CD4-positive, alpha-beta T cell treated with Interleukin-10 for 1 hour (primary cell): ENCODE measurements around the gene UNC80.

Source experiments
- DNase-seq: peaks from one replicate; pipeline ENCODE4 v3.0.0-alpha.2; 2020

The UNC80 gene

DNA sequence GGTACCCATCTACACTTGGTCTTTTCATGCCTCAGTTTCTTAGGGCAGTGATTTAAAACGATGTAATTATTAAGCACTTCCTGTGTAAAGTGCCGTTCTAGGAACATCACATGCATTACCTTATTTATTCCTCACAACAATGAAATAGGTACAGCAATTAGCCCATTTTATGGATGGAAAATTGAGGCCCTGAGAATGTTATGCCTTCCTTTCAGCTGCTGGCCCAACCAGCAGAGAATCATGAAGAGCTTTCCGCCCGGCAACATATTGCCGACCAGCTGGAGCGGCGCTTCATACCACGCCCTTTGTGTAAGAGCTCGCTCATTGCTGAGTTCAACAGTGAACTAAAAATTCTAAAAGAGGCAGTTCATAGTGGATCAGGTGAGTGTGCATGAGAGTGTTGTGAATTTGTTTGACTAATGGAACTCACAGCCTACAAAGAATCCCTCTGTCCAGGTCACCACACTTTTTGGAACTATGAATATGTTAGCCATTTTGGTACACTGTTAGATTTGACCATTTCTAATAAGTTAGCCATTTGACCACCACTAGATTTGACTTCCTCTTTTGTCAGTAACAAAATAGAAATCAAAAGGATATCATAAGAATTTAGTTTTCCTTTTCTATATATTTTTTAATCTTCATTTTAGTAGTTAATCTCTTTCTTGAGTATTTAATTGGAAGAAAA is 205.2 kb downstream of the UNC80 start:
- no peak for DNase-seq

DNA sequence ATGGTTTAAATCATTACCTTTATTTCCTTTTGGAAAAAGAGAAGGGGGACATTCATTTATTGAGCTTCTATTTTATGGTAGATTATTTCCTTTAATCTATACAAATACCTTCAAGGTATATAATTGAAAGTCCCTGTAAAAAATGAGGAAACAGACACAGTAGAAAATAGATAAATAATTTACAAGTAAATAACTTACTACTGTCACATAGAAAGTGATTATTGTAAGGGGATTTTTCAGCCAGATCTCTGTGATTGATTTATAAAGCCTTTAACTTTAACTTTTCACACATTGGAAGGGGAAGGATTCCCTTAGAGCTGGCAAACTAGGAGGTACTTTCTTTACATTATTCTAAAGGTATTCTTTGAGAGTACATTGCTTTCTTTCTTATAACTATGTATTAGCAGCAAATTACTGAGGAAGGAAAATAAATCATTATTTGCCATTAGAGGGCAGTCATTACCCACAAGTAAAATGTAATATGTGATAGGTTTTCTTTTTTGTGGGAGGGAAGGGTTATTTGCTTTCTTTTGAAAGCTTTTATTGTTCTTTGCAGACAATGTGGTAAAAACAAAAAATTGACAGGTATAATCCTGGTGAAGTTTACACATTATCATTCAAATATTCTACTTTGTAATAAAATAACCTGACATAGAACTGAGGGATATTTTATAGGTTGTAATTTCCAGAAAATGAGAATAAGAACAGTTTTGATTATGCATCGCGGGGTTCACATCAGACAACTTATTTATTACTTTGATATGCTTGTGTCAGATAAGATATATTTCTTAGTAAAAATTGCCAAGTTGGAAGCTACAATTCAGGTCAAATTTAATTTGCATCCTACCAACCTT is 206.0 kb downstream of the UNC80 start:
- peak; percentile 59 for DNase-seq

DNA sequence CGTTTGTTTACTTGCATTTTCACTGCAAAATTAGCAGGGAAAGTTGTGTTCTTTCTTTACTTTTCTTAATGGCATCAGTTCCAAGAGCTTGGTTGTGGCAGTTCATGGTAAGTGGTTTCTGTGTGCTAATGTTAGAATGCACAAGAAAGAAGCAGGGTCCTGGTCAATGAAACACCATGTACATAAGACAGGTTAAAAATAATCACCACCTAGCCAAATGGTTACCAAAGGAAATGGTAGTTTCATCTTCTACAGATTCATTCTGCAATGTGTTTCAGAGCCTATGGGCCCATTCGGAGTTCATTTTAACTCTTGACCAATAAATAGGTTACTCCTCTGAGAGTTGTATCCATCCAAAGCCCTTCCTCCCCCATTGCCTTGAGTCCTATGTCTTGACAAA is 212.7 kb downstream of the UNC80 start:
- DNase-seq: no peak

DNA sequence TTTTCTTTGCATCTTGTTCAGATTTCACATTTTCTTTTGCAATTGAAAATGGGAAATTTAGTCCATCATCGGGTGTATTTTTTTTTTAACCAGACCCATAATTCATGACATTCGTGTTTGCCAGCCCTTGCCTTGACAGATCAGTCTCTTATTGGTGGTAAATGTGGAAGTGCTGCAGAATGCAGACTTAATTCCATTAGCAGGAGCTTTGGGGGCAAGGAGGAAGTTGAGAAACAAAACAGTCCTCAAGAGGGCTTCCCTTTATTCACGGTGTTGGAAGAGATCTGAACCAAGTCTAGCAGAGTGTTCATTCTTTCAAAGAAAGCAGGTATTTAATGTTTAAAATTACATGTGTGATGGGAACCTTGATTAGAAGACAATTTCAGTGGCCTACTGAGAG is 214.2 kb downstream of the UNC80 start:
- DNase-seq: no peak

- DNase-seq: no peak
Observed at GRCh38 chr2:209986415-209986814, 214.8 kb downstream of the UNC80 start.

- no peak for DNase-seq
Observed at GRCh38 chr2:209988010-209988409, 216.4 kb downstream of the UNC80 start.

GRCh38 chr2:209990838-209991237 is 219.2 kb downstream of the UNC80 start:
- DNase-seq: no peak

DNA sequence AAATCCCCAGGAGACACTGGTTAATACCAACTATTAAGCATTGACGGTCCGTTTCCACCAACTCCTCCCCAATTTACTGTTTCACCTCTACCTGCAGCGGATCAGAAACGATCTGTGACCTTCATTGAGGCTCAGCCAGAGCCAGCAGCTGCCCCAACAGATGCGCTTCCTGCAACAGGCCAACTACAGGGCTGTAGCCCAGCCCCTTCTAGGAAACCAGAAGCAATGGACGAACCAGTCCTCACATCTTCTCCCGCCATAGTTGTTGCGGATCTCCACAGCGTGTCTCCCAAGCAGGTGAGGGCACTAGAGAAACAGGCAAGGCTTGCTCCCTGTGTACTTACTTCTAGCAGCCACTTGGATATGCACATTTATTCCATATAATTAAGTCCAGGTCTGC is 222.3 kb downstream of the UNC80 start:
- DNase-seq: no peak

DNA sequence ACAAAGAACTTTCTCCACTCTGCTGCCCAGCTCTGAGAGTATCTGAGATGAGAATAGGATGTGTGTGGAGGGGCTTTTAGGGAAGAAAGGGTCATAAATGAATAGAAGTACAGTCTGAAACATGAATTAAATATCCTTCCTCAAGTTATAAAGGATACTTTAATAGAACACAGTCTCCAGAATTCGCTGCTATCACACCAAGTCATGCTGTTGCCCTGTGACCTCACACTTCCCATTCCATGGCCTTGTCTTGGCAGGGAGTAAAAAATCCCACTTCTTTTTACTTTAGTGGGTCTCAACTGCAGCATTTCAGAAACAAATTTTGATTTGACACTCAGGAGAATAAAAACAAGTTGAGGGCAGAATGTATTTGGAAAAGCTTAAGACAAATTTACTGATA is 227.0 kb downstream of the UNC80 start:
- no peak for DNase-seq

DNA sequence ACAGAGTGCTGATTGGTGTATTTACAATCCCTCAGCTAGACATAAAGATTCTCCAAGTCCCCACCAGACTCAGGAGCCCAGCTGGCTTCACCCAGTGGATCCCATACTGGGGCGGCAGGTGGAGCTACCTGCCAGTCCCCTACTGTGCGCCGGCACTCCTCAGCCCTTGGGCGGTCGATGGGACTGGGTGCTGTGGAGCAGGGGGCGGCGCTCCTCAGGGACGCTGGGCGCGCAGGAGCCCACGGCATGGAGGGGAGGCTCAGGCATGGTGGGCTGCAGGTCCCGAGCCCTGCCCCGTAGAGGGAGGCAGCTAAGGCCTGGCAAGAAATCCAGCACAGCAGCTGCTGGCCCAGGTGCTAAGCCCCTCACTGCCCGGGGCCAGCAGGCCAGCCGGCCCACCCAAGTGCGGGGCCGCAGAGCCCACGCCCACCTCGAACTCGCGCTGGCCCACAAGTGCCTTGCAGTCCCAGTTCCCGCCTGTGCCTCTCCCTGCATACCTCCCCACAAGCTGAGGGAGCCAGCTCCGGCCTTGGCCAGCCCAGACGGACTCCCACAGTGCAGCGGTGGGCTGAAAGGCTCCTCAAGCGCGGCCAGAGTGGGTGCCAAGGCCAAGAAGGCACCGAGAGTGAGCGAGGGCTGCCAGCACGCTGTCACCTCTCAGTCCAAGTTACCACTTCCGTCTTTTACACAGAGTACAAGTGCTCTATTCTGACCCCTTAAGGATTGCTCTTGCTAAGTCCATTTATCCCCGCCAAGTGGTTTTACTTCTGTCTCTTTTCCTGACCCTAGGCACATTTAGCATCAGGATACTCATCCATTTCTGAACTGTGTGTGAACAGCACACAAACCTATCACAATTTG is 229.1 kb downstream of the UNC80 start:
- DNase-seq: no peak

DNA sequence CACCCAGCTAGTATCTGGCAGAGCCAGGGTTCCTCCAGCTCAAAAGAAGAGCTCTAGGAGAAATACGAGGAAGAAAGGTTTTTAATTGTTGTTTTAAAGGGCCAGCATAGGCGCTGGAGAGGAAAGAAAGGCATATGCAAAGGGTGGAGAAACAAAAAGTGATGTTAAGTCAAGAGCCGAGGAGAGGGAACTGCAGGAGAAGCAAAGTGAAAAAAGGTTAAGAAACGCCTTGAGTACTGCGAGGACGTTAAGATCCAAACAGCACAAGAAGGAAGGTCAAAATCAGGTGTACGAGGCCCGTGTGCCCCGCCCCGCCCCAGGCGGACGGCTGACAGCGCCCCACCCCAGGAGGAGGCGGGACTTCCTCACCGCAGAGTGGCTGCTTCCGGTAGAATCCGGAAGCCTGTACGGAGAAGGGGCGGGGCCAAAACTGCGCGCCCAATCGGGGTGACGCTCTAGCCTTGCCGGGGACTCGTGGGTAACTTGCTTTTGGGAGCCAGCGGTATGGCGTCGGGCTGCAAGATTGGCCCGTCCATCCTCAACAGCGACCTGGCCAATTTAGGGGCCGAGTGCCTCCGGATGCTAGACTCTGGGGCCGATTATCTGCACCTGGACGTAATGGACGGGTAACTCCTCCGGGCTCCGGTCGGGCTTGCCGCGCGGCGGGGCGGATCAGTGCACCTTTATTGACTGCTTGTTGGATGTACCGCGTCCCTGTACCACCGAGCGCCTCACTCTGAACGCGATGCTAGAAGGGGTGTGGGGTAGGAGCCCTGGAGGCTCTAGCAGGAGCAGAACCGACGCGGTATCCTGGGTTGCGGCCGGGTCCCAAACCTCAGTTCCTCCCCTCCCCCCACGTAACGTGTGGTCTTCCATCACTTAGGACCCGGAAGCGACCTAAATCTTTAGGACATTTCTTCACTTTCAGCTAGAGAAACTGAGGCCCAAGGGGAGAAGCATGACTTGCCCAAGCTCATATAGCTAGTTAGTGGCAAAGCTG is 230.8 kb downstream of the UNC80 start, which contains the start of gene RPE:
RPE (plus strand) TSS at position 481 of the 1,000 bp plus-strand sequence; CDS start at position 505, 24 bp downstream.
- peak; percentile 96 for DNase-seq

- no peak for DNase-seq
Observed at GRCh38 chr2:210003359-210003758, 231.7 kb downstream of the UNC80 start.

- DNase-seq: no peak
Observed at GRCh38 chr2:210004881-210005280, 233.2 kb downstream of the UNC80 start.

- no peak for DNase-seq
Observed at GRCh38 chr2:210007895-210008294, 236.3 kb downstream of the UNC80 start.

GRCh38 chr2:210009126-210009525 is 237.5 kb downstream of the UNC80 start:
- no peak for DNase-seq

- DNase-seq: no peak
Observed at GRCh38 chr2:210009896-210010295, 238.3 kb downstream of the UNC80 start.

DNA sequence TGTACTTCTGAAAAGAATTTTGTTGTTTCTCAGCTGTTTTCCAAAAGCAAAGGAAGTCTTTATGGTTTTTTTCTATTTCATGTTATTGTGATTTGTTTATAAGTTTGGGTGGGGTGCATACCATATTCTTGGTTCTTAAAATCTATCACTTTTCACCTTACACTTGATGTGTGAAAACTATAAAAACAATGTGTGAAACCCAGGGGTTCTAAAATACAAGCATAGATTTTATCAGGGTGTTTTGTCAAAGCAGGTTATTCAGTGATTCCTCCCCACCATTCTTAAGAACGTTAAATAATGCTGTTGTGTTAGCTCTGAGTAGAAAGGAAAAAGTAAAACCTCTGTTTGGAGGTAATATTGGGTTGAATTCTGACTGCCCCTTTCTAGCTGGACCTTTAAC is 248.5 kb downstream of the UNC80 start:
- no peak for DNase-seq

GRCh38 chr2:210022824-210023223 is 251.2 kb downstream of the UNC80 start:
- DNase-seq: no peak

DNA sequence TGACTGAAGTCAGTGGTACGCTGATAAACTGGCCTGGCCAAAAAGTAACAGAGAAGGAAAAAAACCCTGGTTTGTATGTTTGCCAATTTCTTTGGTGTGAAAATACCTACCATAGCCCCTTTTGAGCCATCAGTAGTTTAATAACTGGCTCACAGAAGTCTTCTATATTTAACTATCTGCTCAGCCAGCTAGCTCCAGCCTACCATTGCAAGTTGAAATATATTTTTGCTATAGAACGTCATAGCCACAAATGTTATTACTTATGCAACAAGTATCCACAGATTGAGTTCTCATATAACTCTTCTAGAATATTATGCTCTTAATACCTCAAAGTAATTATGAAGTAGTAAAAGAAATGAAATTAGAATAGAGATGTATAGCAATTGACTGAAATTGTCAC is 256.0 kb downstream of the UNC80 start:
- DNase-seq: no peak

- DNase-seq: no peak
Observed at GRCh38 chr2:210028178-210028577, 256.5 kb downstream of the UNC80 start.

GRCh38 chr2:210034087-210034683 is 262.6 kb downstream of the UNC80 start:
- no peak for DNase-seq

- no peak for DNase-seq
Observed at GRCh38 chr2:210035679-210036078, 264.0 kb downstream of the UNC80 start.
